Sigmoid colon (tissue), 4 donors: Measurements from ENCODE around the gene OPCML.

Experiments
- CTCF ChIP-seq, 4 experiments: fragments of 450-650 bp in 3 of 4; fragments of 200-600 bp in 1 of 4; IDR thresholded peaks; one replicate each; pipeline ENCODE4 v1.5.1; 2016 to 2019; ENCODE audit warnings: antibody characterized with exemption in 4 of 4, mild to moderate bottlenecking in 3 of 4, moderate library complexity in 2 of 4
- EP300 ChIP-seq, 4 donors: sonication (generic); formaldehyde crosslinking; IDR thresholded peaks; one replicate each; pipeline ENCODE4 v1.6.1; 2017; ENCODE audit warnings: antibody characterized with exemption in 4 of 4
- POLR2A ChIP-seq, 2 donors: fragments of 450-650 bp; IDR thresholded peaks; one replicate each; pipeline ENCODE4 v1.6.1; 2016; ENCODE audit warnings: antibody characterized with exemption in 2 of 2, mild to moderate bottlenecking in 2 of 2, moderate library complexity in 2 of 2

- TF ChIP-seq CTCF (IDR thresholded peaks at IDR 0.05) (no peak), POLR2A (IDR thresholded peaks at IDR 0.05) (no peak), EP300 (IDR thresholded peaks at IDR 0.05) (no peak)
These were observed 278.7 kb downstream of the OPCML start for GRCh38 chr11:133253570-133253969.
